Left kidney (tissue), 2 donors: ENCODE results near the gene NEU3. TPM values are rescaled to one million over a fixed set of nuclear protein-coding genes. Genes with fewer than 3 reads are reported as not detected.

Experiments used
- DNase-seq: peaks from one replicate; pipeline ENCODE4 v3.0.0-alpha.2; 2013
- polyA plus RNA-seq: library from polyadenylated mRNA; unstranded; fragments of 120-200 nt; gene quantifications from one replicate; pipeline ENCODE4 v1.2.1, GENCODE V29; 2013; ENCODE audit not compliant: insufficient read length

Gene NEU3
- polyA plus RNA-seq, 1 donor: 15.6 TPM

DNA sequence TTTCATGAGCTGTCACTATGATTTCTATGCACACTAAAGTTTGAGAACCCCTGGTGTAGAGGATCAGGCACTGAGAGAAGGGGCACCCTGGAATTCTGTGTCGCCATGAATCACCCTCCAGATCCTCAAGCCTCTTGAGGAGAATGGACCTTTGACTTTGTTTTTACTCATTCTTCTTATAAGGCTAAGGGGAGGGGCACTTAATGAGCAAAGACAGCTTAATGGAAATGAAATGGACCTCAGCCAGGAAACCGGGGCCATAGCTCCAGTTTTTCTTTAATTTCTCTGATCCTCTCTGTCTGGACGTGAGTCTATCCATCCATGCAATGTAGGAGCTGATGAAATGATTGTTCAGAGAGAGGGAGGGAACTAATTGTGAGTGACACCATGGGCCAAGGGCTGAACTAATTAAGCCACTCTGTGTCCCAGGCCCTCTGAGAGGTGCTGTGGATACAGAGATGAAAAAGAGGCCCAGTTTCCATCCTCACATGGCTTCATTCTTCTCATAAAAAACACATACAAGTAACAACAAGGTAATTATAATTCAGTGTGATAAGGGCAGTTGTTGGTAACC lies 75.1 kb downstream of the NEU3 start:
- no peak for DNase-seq

GRCh38 chr11:75066061-75066460 lies 77.3 kb downstream of the NEU3 start:
- no peak for DNase-seq

Other genes with a start within 250 kb of the NEU3 start
- 21.4 TPM for gene RNF169, start 240.1 kb upstream of the NEU3 start, polyA plus RNA-seq
- 16.2 TPM for gene XRRA1, start 39.8 kb upstream of the NEU3 start, polyA plus RNA-seq
- gene SPCS2, start 39.7 kb upstream of the NEU3 start, polyA plus RNA-seq: 192 TPM
- 0.07 TPM for gene OR2AT4, start 107.9 kb downstream of the NEU3 start, polyA plus RNA-seq
- 8.2 TPM for gene SLCO2B1, start 162.2 kb downstream of the NEU3 start, polyA plus RNA-seq